GM12878 (cell line): ENCODE data around the gene RAET1G. TPM values are rescaled to one million over a fixed set of nuclear protein-coding genes. Genes with fewer than 3 reads are reported as not detected.
A peak's percentile ranks its signal among the peaks of the same experiment; 100 is the strongest.

Experiments
- ATAC-seq: fragments of 200-7000 bp; cut with Tn5 transposase; 3 replicates; pipeline ENCODE4 v1.9.1; 2020; ENCODE audit warnings: mild to moderate bottlenecking, moderate library complexity
- BruUV-seq: library from RNA; stranded (reverse); fragments of 400-500 nt; replicated peaks from 2 replicates; lab custom pipeline; 2021; lab: Mats Ljungman, UMichigan
- CTCF ChIA-PET: fragments of 300-600 bp; sonication (Branson Sonifier 250); formaldehyde crosslinking; extraction: SDS; loops from one replicate; lab custom pipeline; 2021; ENCODE audit warnings: inconsistent platforms; lab: Yijun Ruan, JAX
- POLR2A ChIA-PET: fragments of 350-600 bp; formaldehyde crosslinking; extraction: SDS; loops from one replicate; lab custom pipeline; 2021; ENCODE audit warnings: inconsistent platforms; lab: Charles Lee
- RAD21 ChIA-PET: fragments of 300-600 bp; sonication (Branson Sonifier 250); formaldehyde crosslinking; loops from one replicate; lab custom pipeline; 2023; ENCODE audit warnings: antibody characterized with exemption; ENCODE audit not compliant: unreplicated experiment; lab: Charles Lee
- SMC1A ChIA-PET: fragments of 300-600 bp; sonication (Branson Sonifier 250); formaldehyde crosslinking; loops from one replicate; lab custom pipeline; 2023; ENCODE audit not compliant: unreplicated experiment, uncharacterized antibody; lab: Charles Lee
- DNase-seq: peaks from one replicate; pipeline ENCODE4 v3.0.0-alpha.2; 2011; ENCODE audit warnings: low read depth, low spot score
- FAIRE-seq: peaks from 3 replicates; lab custom pipeline; 2011; peaks lifted over from hg19 to GRCh38; lab: Jason Lieb, UNC
- H2AFZ ChIP-seq: 2 replicates; pipeline ENCODE4 v1.6.0; 2011; ENCODE audit warnings: low read depth, low read length, control low read depth; ENCODE audit not compliant: control insufficient read depth
- H3K27ac ChIP-seq: 2 replicates; pipeline ENCODE4 v1.5.1; 2011; ENCODE audit warnings: control low read depth; ENCODE audit not compliant: control insufficient read depth, insufficient read depth
- H3K27me3 ChIP-seq, 2 experiments: replicated peaks in 1 of 2; 2 replicates each; pipeline versions ENCODE4 v1.6.0 to v1.6.1; 2011; ENCODE audit warnings: low read length in 1 of 2; ENCODE audit not compliant: control insufficient read depth in 2 of 2, insufficient read depth in 2 of 2
- H3K36me3 ChIP-seq, 2 experiments: 2 replicates each; pipeline ENCODE4 v1.5.1; 2011; ENCODE audit warnings: low read length in 1 of 2; ENCODE audit not compliant: control insufficient read depth in 2 of 2, insufficient read depth in 2 of 2
- H3K4me1 ChIP-seq: 2 replicates; pipeline ENCODE4 v1.6.1; 2011; ENCODE audit warnings: mild to moderate bottlenecking, low read length, moderate library complexity, mixed read lengths; ENCODE audit not compliant: control insufficient read depth, insufficient read depth
- H3K4me2 ChIP-seq: 2 replicates; pipeline ENCODE4 v1.6.0; 2011; ENCODE audit warnings: control low read depth; ENCODE audit not compliant: control insufficient read depth, insufficient read depth
- H3K4me3 ChIP-seq: fragments of 200-600 bp; sonication (generic); 2 replicates; pipeline ENCODE4 v1.5.1; 2016
- H3K79me2 ChIP-seq: 2 replicates; pipeline ENCODE4 v1.6.0; 2011; ENCODE audit warnings: low read length; ENCODE audit not compliant: control insufficient read depth, insufficient read depth
- H3K9ac ChIP-seq: 2 replicates; pipeline ENCODE4 v1.8.0; 2011; ENCODE audit warnings: low read length, control low read depth, mixed read lengths; ENCODE audit not compliant: control insufficient read depth, insufficient read depth
- H3K9me3 ChIP-seq: replicated peaks from 3 replicates; pipeline ENCODE4 v1.5.1; 2011; ENCODE audit warnings: mild to moderate bottlenecking, low read length; ENCODE audit not compliant: control insufficient read depth, insufficient read depth
- H4K20me1 ChIP-seq: 2 replicates; pipeline ENCODE4 v1.6.0; 2011; ENCODE audit not compliant: control insufficient read depth, insufficient read depth
- SIX5 ChIP-seq: IDR thresholded peaks from 2 replicates; pipeline ENCODE4 v1.6.1; 2011; ENCODE audit warnings: mild to moderate bottlenecking, low read depth, low read length, moderate library complexity; ENCODE audit not compliant: severe bottlenecking
- SMC3 ChIP-seq: IDR thresholded peaks from 2 replicates; pipeline ENCODE4 v1.6.1; 2011; ENCODE audit warnings: low read length, improper control_type of control experiment, borderline replicate concordance
- ZNF274 ChIP-seq: IDR thresholded peaks from one replicate; pipeline ENCODE4 v1.8.0; 2011; ENCODE audit not compliant: insufficient read length, insufficient read depth
- WGBS: methylation state at CpG from one replicate; pipeline ENCODE4 v1.1.6; 2016; ENCODE audit warnings: low lambda C conversion rate; ENCODE audit not compliant: insufficient replicate concordance, insufficient coverage; ENCODE audit errors: missing lambda C conversion rate; 5-methylcytosine and 5-hydroxymethylcytosine counted together
- in situ Hi-C: fragments of 300-500 bp; cut with MboI; formaldehyde crosslinking; loops from 9 replicates; pipeline ENCODE4 v1.14.3; 2018; ENCODE audit warnings: mixed read lengths
- intact Hi-C: fragments of 100-400 bp; cut with micrococcal nuclease; formaldehyde crosslinking; loops from one replicate; pipeline ENCODE4 v1.14.2; 2022; ENCODE audit not compliant: unreplicated experiment
- polyA plus RNA-seq, 11 experiments: library from polyadenylated mRNA; depleted of rRNA in 4 of 11; unstranded in 6 of 11; stranded (reverse) in 5 of 11; fragments of >200 nt; fragmentation: Nextera tagmentation in 4 of 11; fragmentation: Illumina TruSeq in 1 of 11; extraction: Ambion mirVana in 4 of 11; extraction: Trizol in 1 of 11; gene quantifications; 1 replicate in 1 of 11; 2 replicates in 10 of 11; pipeline versions ENCODE4 v1.2.1 to v1.2.3, GENCODE V29; 2011 to 2016; ENCODE audit warnings: inconsistent platforms in 2 of 11, missing spikeins in 2 of 11, low read depth in 1 of 11
- total RNA-seq, 4 experiments: library from RNA; depleted of rRNA in 3 of 4; stranded (reverse); fragments of >200 nt in 3 of 4; fragmentation: Illumina TruSeq in 1 of 4; extraction: Trizol in 1 of 4; gene quantifications; 2 replicates each; pipeline versions ENCODE4 v1.2.1 to v1.2.3, GENCODE V29; 2013 to 2021
- TF ChIP-seq, protein P1 (sequence below), 3 experiments: IDR thresholded peaks in 2 of 3; conservative IDR thresholded peaks in 1 of 3; 2 replicates each; pipeline ENCODE4 v1.5.1; 2011; ENCODE audit warnings: low read depth in 3 of 3, low read length in 3 of 3, mild to moderate bottlenecking in 3 of 3, control low read depth in 2 of 3, moderate library complexity in 2 of 3, inconsistent platforms in 1 of 3, mixed read lengths in 1 of 3; ENCODE audit not compliant: control insufficient read depth in 2 of 3, insufficient read depth in 1 of 3; ENCODE audit errors: extremely low read depth in 1 of 3

RAET1G gene
- total and polyA plus RNA-seq, 10 of the 15 experiments (the other 5 are each of a cell fraction or from before 2014, with no cell fraction given): not detected

DNA sequence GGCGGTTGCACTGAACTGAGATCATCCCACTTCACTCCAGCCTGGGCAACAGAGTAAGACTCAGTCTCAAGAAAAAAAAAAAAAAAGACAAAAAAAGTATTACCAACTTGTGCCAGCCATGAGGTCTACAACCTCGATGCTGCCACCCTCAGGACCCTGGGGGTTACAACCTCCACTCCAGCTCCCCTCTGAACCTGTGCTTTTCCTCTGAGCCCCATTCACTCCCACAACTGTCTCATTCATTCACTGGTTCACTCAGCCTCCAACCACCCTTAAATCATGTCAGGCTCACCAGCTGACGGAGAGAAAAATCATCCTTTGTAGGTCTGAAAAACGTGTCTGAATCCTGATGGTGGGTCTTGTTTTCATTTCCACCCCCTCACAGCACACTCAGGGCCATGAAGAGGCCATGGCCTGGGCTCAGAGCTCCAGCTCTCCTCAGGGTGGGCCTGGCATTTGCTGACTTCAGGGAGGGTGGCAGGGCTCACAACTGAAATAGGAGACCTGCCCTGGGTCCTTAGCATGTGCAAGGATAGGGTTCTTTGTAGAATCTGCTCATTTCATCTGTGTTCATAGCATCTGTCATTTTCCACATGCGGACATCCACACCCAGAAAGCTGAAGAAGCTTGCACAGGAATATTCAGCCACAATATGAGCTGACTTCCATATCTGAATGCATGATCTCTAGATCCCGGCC lies 39.0 kb upstream of the RAET1G start:
- POLR2A ChIA-PET: interaction anchor here (0.7 kb wide), 1 partner anchor 19 kb away, joined by 3 read pairs; no protein-coding TSS in a partner anchor
- CTCF ChIA-PET: interaction anchor here (0.6 to 0.8 kb wide), 2 partner anchors 47 to 869 kb away, joined by 3 read pairs; no protein-coding TSS in a partner anchor
- RAD21 ChIA-PET: no interaction called here
- Histone ChIP-seq H2AFZ (no peak overlapping the region), H3K4me2 (no peak overlapping the region), H3K27ac (no peak overlapping the region), H3K79me2 (no peaks in the 10 kb centered on the region), H3K36me3 (no peaks in the 10 kb centered on the region), H3K4me1 (peaks cover 7% of the 10 kb centered on the region), H4K20me1 (no peaks in the 10 kb centered on the region), H3K27me3 (peaks cover 18 to 21% of the 10 kb centered on the region in 2 experiments), H3K9ac (no peak overlapping the region), H3K9me3 (peaks cover 17% of the 10 kb centered on the region; the same call in 2 of the 3 replicates)
- in situ Hi-C loops: no loop called here
- ATAC-seq (peak; percentile 59), FAIRE-seq (no peak), DNase-seq (no peak)
- no TSS peak for BruUV-seq
- intact Hi-C loops: no loop called here
- SMC1A ChIA-PET: interaction anchor here (1.2 to 1.3 kb wide), 2 partner anchors 22 to 55 kb away, joined by 3 read pairs; no protein-coding TSS in a partner anchor
- no peak for TF ChIP-seq ZNF274
- 0 out of 2 replicates have a peak, but pooled peaks have one; percentile 6 for TF ChIP-seq SMC3
- no peak for TF ChIP-seq SIX5
- TF ChIP-seq, protein P1, sequence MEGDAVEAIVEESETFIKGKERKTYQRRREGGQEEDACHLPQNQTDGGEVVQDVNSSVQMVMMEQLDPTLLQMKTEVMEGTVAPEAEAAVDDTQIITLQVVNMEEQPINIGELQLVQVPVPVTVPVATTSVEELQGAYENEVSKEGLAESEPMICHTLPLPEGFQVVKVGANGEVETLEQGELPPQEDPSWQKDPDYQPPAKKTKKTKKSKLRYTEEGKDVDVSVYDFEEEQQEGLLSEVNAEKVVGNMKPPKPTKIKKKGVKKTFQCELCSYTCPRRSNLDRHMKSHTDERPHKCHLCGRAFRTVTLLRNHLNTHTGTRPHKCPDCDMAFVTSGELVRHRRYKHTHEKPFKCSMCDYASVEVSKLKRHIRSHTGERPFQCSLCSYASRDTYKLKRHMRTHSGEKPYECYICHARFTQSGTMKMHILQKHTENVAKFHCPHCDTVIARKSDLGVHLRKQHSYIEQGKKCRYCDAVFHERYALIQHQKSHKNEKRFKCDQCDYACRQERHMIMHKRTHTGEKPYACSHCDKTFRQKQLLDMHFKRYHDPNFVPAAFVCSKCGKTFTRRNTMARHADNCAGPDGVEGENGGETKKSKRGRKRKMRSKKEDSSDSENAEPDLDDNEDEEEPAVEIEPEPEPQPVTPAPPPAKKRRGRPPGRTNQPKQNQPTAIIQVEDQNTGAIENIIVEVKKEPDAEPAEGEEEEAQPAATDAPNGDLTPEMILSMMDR (IDR thresholded peaks at IDR 0.05 in 2 of 3, conservative IDR thresholded peaks at IDR 0.05 in 1 of 3; ENCODE audit: control insufficient read depth in 2 of 3, extremely low read depth in 1 of 3, insufficient read depth in 1 of 3, low read depth in 3 of 3, low read length in 3 of 3): peak; percentile 10 to 31 (median 28); a peak in 3 of 6 replicates
- TF ChIP-seq, all 136 proteins: peak for 2
- WGBS: 53% methylated on average over 6 of the region's 6 CpGs
- no peak overlapping the region for H3K4me3 ChIP-seq
